Activated CD8-positive, alpha-beta memory T cell treated with anti-CD3 and anti-CD28 coated beads, Interleukin-2, amount 50 U/mL, for 24 hours (primary cell): ENCODE measurements around the gene FGF9.

ENCODE experiments used
- DNase-seq: peaks from one replicate; pipeline ENCODE4 v3.0.0-alpha.2; 2020; ENCODE audit errors: extremely low read depth

FGF9 gene

GRCh38 chr13:21709697-21710096, 38.8 kb downstream of the FGF9 start:
- no peak for DNase-seq

- DNase-seq = no peak
These were observed 39.3 kb downstream of the FGF9 start for GRCh38 chr13:21710163-21710562.

- DNase-seq = no peak
These were observed 46.9 kb downstream of the FGF9 start for GRCh38 chr13:21717817-21718216.

GRCh38 chr13:21719463-21719862, 48.6 kb downstream of the FGF9 start:
- DNase-seq = no peak

GRCh38 chr13:21723807-21724505, 53.1 kb downstream of the FGF9 start:
- DNase-seq = no peak

GRCh38 chr13:21730186-21730880, 59.5 kb downstream of the FGF9 start:
- DNase-seq = no peak

GRCh38 chr13:21733475-21734263, 62.8 kb downstream of the FGF9 start:
- DNase-seq = no peak

- no peak for DNase-seq
These were observed 64.1 kb downstream of the FGF9 start for GRCh38 chr13:21734961-21735360.

- DNase-seq = no peak
These were observed 65.0 kb downstream of the FGF9 start for GRCh38 chr13:21735701-21736401.

- no peak for DNase-seq
These were observed 66.1 kb downstream of the FGF9 start for GRCh38 chr13:21736926-21737325.

- no peak for DNase-seq
These were observed 67.8 kb downstream of the FGF9 start for GRCh38 chr13:21738630-21739029.

- no peak for DNase-seq
These were observed 68.9 kb downstream of the FGF9 start for GRCh38 chr13:21739771-21740170.

- no peak for DNase-seq
These were observed 70.6 kb downstream of the FGF9 start for GRCh38 chr13:21741396-21741979.

- DNase-seq = no peak
These were observed 71.2 kb downstream of the FGF9 start for GRCh38 chr13:21742096-21742495.

- no peak for DNase-seq
These were observed 73.3 kb downstream of the FGF9 start for GRCh38 chr13:21744149-21744548.

GRCh38 chr13:21745307-21745706, 74.4 kb downstream of the FGF9 start:
- no peak for DNase-seq

GRCh38 chr13:21747456-21747855, 76.6 kb downstream of the FGF9 start:
- DNase-seq = no peak

GRCh38 chr13:21748166-21748565, 77.3 kb downstream of the FGF9 start:
- DNase-seq = no peak

GRCh38 chr13:21749410-21749809, 78.5 kb downstream of the FGF9 start:
- no peak for DNase-seq

- no peak for DNase-seq
These were observed 81.6 kb downstream of the FGF9 start for GRCh38 chr13:21752501-21752900.

GRCh38 chr13:21753117-21753729, 82.3 kb downstream of the FGF9 start:
- DNase-seq = no peak
